Cardiac muscle cell (in vitro differentiated cells and primary cell): Measurements from ENCODE around the gene VPS4A. TPM values are rescaled to one million over a fixed set of nuclear protein-coding genes. Genes with fewer than 3 reads are reported as not detected.

Experiments used
- DNase-seq, 2 donors: peaks; one replicate each; pipeline versions ENCODE4 v3.0.0 to v3.0.0-alpha.2; 2010 to 2017; ENCODE audit warnings: low read depth in 1 of 2, low spot score in 1 of 2
- H3K27ac ChIP-seq: fragments of 200-600 bp; sonication (generic); 2 replicates; pipeline ENCODE4 v1.5.1; 2016
- H3K27me3 ChIP-seq: fragments of 200-600 bp; sonication (generic); 2 replicates; pipeline ENCODE4 v1.6.0; 2016; ENCODE audit warnings: control low read depth
- H3K36me3 ChIP-seq: fragments of 200-600 bp; sonication (generic); 2 replicates; pipeline ENCODE4 v1.5.1; 2016; ENCODE audit warnings: control low read depth
- H3K4me1 ChIP-seq: fragments of 200-600 bp; sonication (generic); 2 replicates; pipeline ENCODE4 v1.8.1; 2017; ENCODE audit warnings: low read depth, mild to moderate bottlenecking, mixed run types
- H3K4me3 ChIP-seq: fragments of 200-600 bp; sonication (generic); 2 replicates; pipeline ENCODE4 v1.5.1; 2016; ENCODE audit warnings: mild to moderate bottlenecking
- H3K9me3 ChIP-seq: fragments of 200-600 bp; sonication (generic); 2 replicates; pipeline ENCODE4 v1.5.1; 2017; ENCODE audit warnings: low read depth, mild to moderate bottlenecking, control low read depth
- CTCF ChIP-seq: IDR thresholded peaks from 2 replicates; pipeline ENCODE4 v1.5.1; 2012; ENCODE audit warnings: low read depth, mild to moderate bottlenecking, low read length
- polyA plus RNA-seq: library from polyadenylated mRNA; unstranded; fragments of >200 nt; fragmentation: Nextera tagmentation; extraction: Ambion mirVana; gene quantifications from 2 replicates; pipeline ENCODE4 v1.2.1, GENCODE V29; 2016
- total RNA-seq: library from RNA; depleted of rRNA; stranded (reverse); fragments of >200 nt; gene quantifications from 2 replicates; pipeline ENCODE4 v1.2.3, GENCODE V29; 2016

VPS4A gene
- total and polyA plus RNA-seq, 2 experiments from 2014 or later = 30.8 to 52.2 TPM

- Histone ChIP-seq H3K27ac (no peak overlapping the region), H3K4me1 (no peaks in the 10 kb centered on the region), H3K36me3 (peaks cover 30% of the 10 kb centered on the region), H3K9me3 (no peaks in the 10 kb centered on the region), H3K4me3 (no peak overlapping the region), H3K27me3 (no peaks in the 10 kb centered on the region)
- TF ChIP-seq CTCF = no peak
- DNase-seq = no peak
These were observed 17.7 kb downstream of the VPS4A start for GRCh38 chr16:69328854-69329316.

- peaks cover 37% of the 10 kb centered on the region for H3K36me3 ChIP-seq
- H3K4me3 ChIP-seq = peak overlapping the region; percentile 91
- DNase-seq = no peak
- peak overlapping the region; percentile 93 for H3K27ac ChIP-seq
- no peaks in the 10 kb centered on the region for H3K9me3 ChIP-seq
- no peaks in the 10 kb centered on the region for H3K4me1 ChIP-seq
- no peak for TF ChIP-seq CTCF
- H3K27me3 ChIP-seq = no peaks in the 10 kb centered on the region
These were observed 18.5 kb downstream of the VPS4A start for GRCh38 chr16:69329369-69330285.

GRCh38 chr16:69330286-69331109 lies 19.3 kb downstream of the VPS4A start, which contains the start of gene PDF:
PDF (minus strand) TSS chr16:69330588; CDS start chr16:69330570, 18 bp downstream.
- Histone ChIP-seq H3K27me3 (no peaks in the 10 kb centered on the region), H3K4me3 (peak within 1 kb of the TSS; percentile 91), H3K36me3 (peaks cover 37% of the 10 kb centered on the region), H3K4me1 (no peaks in the 10 kb centered on the region), H3K27ac (peak within 1 kb of the TSS; percentile 93), H3K9me3 (no peaks in the 10 kb centered on the region)
- TF ChIP-seq CTCF = no peak
- DNase-seq = peak; percentile 96 to 97

- Histone ChIP-seq H3K36me3 (peaks cover 36% of the 10 kb centered on the region), H3K4me3 (no peak overlapping the region), H3K9me3 (no peaks in the 10 kb centered on the region), H3K4me1 (peaks cover 6% of the 10 kb centered on the region), H3K27me3 (no peaks in the 10 kb centered on the region), H3K27ac (no peak overlapping the region)
- no peak for DNase-seq
- TF ChIP-seq CTCF = no peak
These were observed 23.5 kb downstream of the VPS4A start for GRCh38 chr16:69334696-69335095.

- Histone ChIP-seq H3K27me3 (no peaks in the 10 kb centered on the region), H3K9me3 (no peaks in the 10 kb centered on the region), H3K36me3 (peaks cover 38% of the 10 kb centered on the region), H3K4me3 (peak overlapping the region; percentile 75), H3K4me1 (peaks cover 13% of the 10 kb centered on the region), H3K27ac (peak overlapping the region; percentile 85)
- no peak for DNase-seq
- no peak for TF ChIP-seq CTCF
These were observed 27.6 kb downstream of the VPS4A start for GRCh38 chr16:69338557-69339288.
